Measurements from ENCODE around the gene CREB3L4. TPM values are rescaled to one million over a fixed set of nuclear protein-coding genes. Genes with fewer than 3 reads are reported as not detected.
"Not testable (repeated sequence)": the region's sequence is repeated elsewhere in the genome, so short reads cannot be mapped to it uniquely, and the experiment has no call there.

Gene CREB3L4
- total RNA-seq, 1 donor from 2014 or later: 12.0 TPM

GRCh38 chr1:153959454-153959853, 8.2 kb upstream of the CREB3L4 start:
- no peak for DNase-seq

GRCh38 chr1:153960206-153960605, 7.5 kb upstream of the CREB3L4 start:
- no peak for DNase-seq

GRCh38 chr1:153961421-153961820, 6.3 kb upstream of the CREB3L4 start:
- no peak for DNase-seq

- no peak for DNase-seq
These were observed 5.3 kb upstream of the CREB3L4 start for GRCh38 chr1:153962088-153963029.

GRCh38 chr1:153963030-153963849, 4.5 kb upstream of the CREB3L4 start, which contains the start of gene SLC39A1:
TSS of gene SLC39A1 (minus strand) at chr1:153963537. CDS start at chr1:153962715, 822 bp downstream.
- peak; percentile 99 for DNase-seq

GRCh38 chr1:153963850-153964331, 3.8 kb upstream of the CREB3L4 start:
- peak; percentile 70 for DNase-seq

GRCh38 chr1:153968000-153968363, 280 bp downstream of the CREB3L4 start:
- no peak for DNase-seq

- peak; percentile 22 for DNase-seq
These were observed 706 bp downstream of the CREB3L4 start for GRCh38 chr1:153968408-153968807.

GRCh38 chr1:153968972-153969371, 1.3 kb downstream of the CREB3L4 start:
- no peak for DNase-seq

- no peak for DNase-seq
These were observed 2.6 kb downstream of the CREB3L4 start for GRCh38 chr1:153970346-153970745.

GRCh38 chr1:153973071-153973470, 5.4 kb downstream of the CREB3L4 start:
- DNase-seq: no peak

GRCh38 chr1:153973525-153973924, 5.8 kb downstream of the CREB3L4 start:
- DNase-seq: no peak

GRCh38 chr1:153976819-153977249, 9.1 kb downstream of the CREB3L4 start:
- no peak for DNase-seq

- peak; percentile 94 for DNase-seq
These were observed 9.8 kb downstream of the CREB3L4 start, which contains the start of gene JTB for GRCh38 chr1:153977250-153978240. TSS of gene JTB (minus strand) at chr1:153977674. CDS start at chr1:153977252, 422 bp downstream.

GRCh38 chr1:153978274-153978909, 10.7 kb downstream of the CREB3L4 start:
- no peak for DNase-seq

GRCh38 chr1:153979091-153979490, 11.4 kb downstream of the CREB3L4 start:
- DNase-seq: not testable (repeated sequence)

- DNase-seq: not testable (repeated sequence)
These were observed 14.0 kb downstream of the CREB3L4 start for GRCh38 chr1:153981735-153982134.

GRCh38 chr1:153984123-153984894, 16.6 kb downstream of the CREB3L4 start:
- DNase-seq: no peak

- DNase-seq: peak; percentile 36
These were observed 17.7 kb downstream of the CREB3L4 start for GRCh38 chr1:153985341-153985912.
